Activated CD8-positive, alpha-beta T cell treated with anti-CD3 and anti-CD28 coated beads for 36 hours (primary cell): ENCODE results near the gene TRAPPC8. TPM values are rescaled to one million over a fixed set of nuclear protein-coding genes. Genes with fewer than 3 reads are reported as not detected.
"Not testable (repeated sequence)": the region's sequence is repeated elsewhere in the genome, so short reads cannot be mapped to it uniquely, and the experiment has no call there.

Experiments
- ATAC-seq: fragments of 200-7000 bp; cut with Tn5 transposase; one replicate; pipeline ENCODE4 v1.10.0; 2021; ENCODE audit warnings: mild to moderate bottlenecking, moderate library complexity
- CTCF ChIA-PET: fragments of 350-600 bp; sonication (Branson Sonifier 250); formaldehyde crosslinking; loops from one replicate; lab custom pipeline; 2021; ENCODE audit warnings: antibody characterized with exemption; lab: Charles Lee
- POLR2A ChIA-PET: fragments of 350-600 bp; sonication (Branson Sonifier 250); formaldehyde crosslinking; loops from one replicate; lab custom pipeline; 2021; ENCODE audit warnings: antibody characterized with exemption; lab: Charles Lee
- DNase-seq: peaks from one replicate; pipeline ENCODE4 v3.0.0-alpha.2; 2020
- H3K27ac Mint-ChIP-seq: one replicate; pipeline ENCODE4 v1.8.0; 2021; ENCODE audit warnings: mild to moderate bottlenecking, mixed read lengths
- H3K27me3 Mint-ChIP-seq: one replicate; pipeline ENCODE4 v1.8.0; 2021; ENCODE audit warnings: mixed read lengths
- H3K36me3 Mint-ChIP-seq: one replicate; pipeline ENCODE4 v1.8.0; 2021; ENCODE audit warnings: low read depth, mixed read lengths
- H3K4me1 Mint-ChIP-seq: one replicate; pipeline ENCODE4 v1.8.0; 2021; ENCODE audit warnings: low read depth, mixed read lengths
- H3K4me3 Mint-ChIP-seq: one replicate; pipeline ENCODE4 v1.8.0; 2021; ENCODE audit warnings: mild to moderate bottlenecking, moderate library complexity, mixed read lengths
- H3K9me3 Mint-ChIP-seq: one replicate; pipeline ENCODE4 v1.8.0; 2021; ENCODE audit warnings: mixed read lengths
- CTCF ChIP-seq: fragments of 200-600 bp; IDR thresholded peaks from one replicate; pipeline ENCODE4 v1.8.0; 2022; ENCODE audit warnings: antibody characterized with exemption, mild to moderate bottlenecking
- intact Hi-C: fragments of 100-400 bp; cut with micrococcal nuclease; formaldehyde crosslinking; loops from one replicate; pipeline ENCODE4 v1.10.0; 2022
- total RNA-seq, 2 experiments: library from RNA; stranded (reverse); gene quantifications; one replicate each; pipeline ENCODE4 v1.2.3, GENCODE V29; 2021

The TRAPPC8 gene
- total RNA-seq, 2 experiments from 2014 or later: 26.1 to 29.6 TPM

DNA sequence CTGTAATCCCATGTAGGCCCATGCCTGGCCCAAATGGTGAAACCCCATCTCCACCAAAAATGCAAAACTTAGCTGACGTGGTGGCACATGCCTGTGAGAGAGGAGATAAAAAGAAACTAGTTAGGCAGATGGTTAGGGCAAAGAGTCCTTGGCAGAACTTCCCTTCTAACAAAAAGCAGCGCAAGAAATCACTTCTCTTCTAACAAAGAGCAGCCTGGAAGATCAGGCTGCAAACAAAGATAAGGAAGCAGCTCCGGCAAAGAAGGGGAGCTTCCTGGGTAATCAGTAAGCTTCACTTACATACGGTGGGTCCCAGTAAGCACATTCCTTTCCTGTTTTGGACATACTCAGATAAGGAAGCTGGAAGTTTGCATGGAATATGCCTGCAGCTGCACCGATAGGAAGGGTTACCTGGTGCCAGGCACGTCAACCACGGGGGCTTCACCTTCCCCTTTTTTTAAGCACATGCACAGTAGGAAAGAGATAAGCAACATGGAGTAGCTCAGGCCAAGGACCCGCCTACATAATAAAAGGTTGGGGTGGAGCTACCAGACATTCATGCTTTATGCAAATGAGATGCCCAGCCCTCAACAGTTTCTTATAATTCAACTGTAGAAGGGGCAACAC lies 121.3 kb downstream of the TRAPPC8 start:
- POLR2A ChIA-PET: no interaction called here
- CTCF ChIA-PET: interaction anchor here (0.8 to 1.3 kb wide), 5 partner anchors 25 to 156 kb away, joined by 3 to 5 read pairs (median 3); no protein-coding TSS in a partner anchor
- peaks cover 4% of the 10 kb centered on the region for H3K4me1 Mint-ChIP-seq
- H3K4me3 Mint-ChIP-seq: no peak overlapping the region
- no peaks in the 10 kb centered on the region for H3K36me3 Mint-ChIP-seq
- TF ChIP-seq CTCF: no peak
- H3K27ac Mint-ChIP-seq: no peak overlapping the region
- H3K9me3 Mint-ChIP-seq: no peaks in the 10 kb centered on the region
- no peak for ATAC-seq
- no peak for DNase-seq
- intact Hi-C loops: no loop called here
- H3K27me3 Mint-ChIP-seq: no peaks in the 10 kb centered on the region

GRCh38 chr18:31819925-31820229 lies 123.1 kb downstream of the TRAPPC8 start:
- ChIA-PET POLR2A (no interaction called here), CTCF (interaction anchor here (0.7 to 1.6 kb wide), 10 partner anchors 9 to 264 kb away, joined by 3 to 6 read pairs (median 4); no protein-coding TSS in a partner anchor)
- no peaks in the 10 kb centered on the region for H3K27me3 Mint-ChIP-seq
- TF ChIP-seq CTCF: peak; percentile 43
- ATAC-seq: no peak
- no peaks in the 10 kb centered on the region for H3K9me3 Mint-ChIP-seq
- no peak overlapping the region for H3K4me3 Mint-ChIP-seq
- DNase-seq: no peak
- no peak overlapping the region for H3K27ac Mint-ChIP-seq
- no peaks in the 10 kb centered on the region for H3K4me1 Mint-ChIP-seq
- intact Hi-C loops: loop anchor here (1.0 to 5.0 kb wide), 2 partner anchors 78 to 263 kb away; no protein-coding TSS in a partner anchor
- H3K36me3 Mint-ChIP-seq: no peaks in the 10 kb centered on the region

DNA sequence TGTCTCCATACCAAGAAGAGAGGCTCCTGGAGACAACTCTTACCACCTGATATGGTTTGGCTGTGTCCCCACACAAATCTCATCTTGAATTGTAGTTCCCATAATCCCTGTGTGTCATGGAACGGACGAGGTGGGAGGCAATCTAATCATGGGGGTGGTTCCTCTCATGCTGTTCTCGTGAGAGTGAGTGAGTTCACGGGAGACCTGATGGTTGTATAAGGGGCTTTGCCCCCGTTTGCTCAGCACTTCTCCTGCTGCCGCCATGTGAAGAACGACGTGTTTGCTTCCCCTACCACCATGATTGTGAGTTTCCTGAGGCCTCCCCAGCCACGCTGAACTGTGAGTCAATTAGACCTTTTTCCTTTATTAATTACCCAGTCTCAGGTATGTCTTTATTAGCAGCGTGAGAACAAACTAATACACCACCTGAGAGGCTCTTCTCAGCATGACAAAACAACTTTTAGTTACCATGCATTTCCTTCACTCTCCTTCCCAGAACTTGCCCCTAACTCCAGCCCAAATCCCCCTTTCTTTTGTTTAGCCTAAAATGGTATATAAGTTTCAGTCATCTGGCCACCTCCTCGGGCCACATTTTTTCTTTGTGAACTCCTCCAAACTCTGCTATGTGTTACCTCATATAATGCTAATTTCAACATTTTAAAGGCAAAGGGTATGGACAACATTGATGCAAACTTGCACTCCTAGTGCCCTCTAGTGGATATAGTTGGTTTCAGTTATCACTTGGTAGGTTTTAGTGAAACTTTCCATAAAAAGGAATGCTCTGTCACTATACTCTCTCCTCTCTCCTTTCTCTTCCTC lies 123.6 kb downstream of the TRAPPC8 start:
- Mint-ChIP-seq H3K4me1 (no peaks in the 10 kb centered on the region), H3K27me3 (no peaks in the 10 kb centered on the region), H3K27ac (no peak overlapping the region), H3K4me3 (no peak overlapping the region), H3K36me3 (no peaks in the 10 kb centered on the region), H3K9me3 (no peaks in the 10 kb centered on the region)
- TF ChIP-seq CTCF: peak; percentile 83
- DNase-seq: no peak
- intact Hi-C loops: loop anchor here (1.0 to 5.0 kb wide), 2 partner anchors 77 to 262 kb away; no protein-coding TSS in a partner anchor
- ATAC-seq: no peak
- POLR2A ChIA-PET: no interaction called here
- CTCF ChIA-PET: interaction anchor here (0.7 to 1.6 kb wide), 10 partner anchors 10 to 264 kb away, joined by 3 to 6 read pairs (median 4); no protein-coding TSS in a partner anchor

GRCh38 chr18:31814132-31814531 lies 128.8 kb downstream of the TRAPPC8 start:
- no peak for DNase-seq
- Mint-ChIP-seq H3K27me3 (no peaks in the 10 kb centered on the region), H3K36me3 (no peaks in the 10 kb centered on the region), H3K27ac (no peak overlapping the region), H3K9me3 (no peaks in the 10 kb centered on the region), H3K4me3 (no peak overlapping the region), H3K4me1 (no peaks in the 10 kb centered on the region)
- CTCF ChIA-PET: interaction anchor here (1.3 kb wide), 2 partner anchors 10 to 144 kb away, joined by 3 read pairs; no protein-coding TSS in a partner anchor
- POLR2A ChIA-PET: no interaction called here
- no peak for ATAC-seq
- intact Hi-C loops: no loop called here
- no peak for TF ChIP-seq CTCF

DNA sequence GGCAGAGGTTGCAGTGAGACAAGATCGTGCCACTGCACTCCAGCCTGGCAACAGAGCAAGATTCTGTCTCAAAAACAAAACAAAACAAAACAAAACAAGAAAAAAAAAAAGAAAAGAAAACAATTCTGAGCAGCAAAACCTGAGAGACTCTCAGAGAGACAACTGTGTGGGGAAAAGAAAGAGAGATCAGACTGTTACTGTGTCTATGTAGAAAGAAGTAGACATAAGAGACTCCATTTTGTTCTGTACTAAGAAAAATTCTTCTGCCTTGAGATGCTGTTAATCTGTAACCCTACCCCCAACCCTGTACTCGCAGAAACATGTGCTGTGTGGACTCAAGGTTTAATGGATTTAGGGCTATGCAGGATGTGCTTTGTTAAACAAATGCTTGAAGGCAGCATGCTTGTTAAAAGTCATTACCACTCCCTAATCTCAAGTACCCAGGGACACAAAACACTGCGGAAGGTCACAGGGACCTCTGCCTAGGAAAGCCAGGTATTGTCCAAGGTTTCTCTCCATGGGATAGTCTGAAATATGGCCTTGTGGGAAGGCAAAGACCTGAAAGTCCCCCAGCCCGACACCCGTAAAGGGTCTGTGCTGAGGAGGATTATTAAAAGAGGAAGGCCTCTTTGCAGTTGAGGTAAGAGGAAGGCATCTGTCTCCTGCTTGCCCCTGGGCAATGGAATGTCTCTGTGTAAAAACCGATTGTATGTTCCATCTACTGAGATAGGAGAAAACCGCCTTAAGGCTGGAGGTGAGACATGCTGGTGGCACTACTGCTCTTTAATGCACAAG lies 132.4 kb downstream of the TRAPPC8 start:
- CTCF ChIA-PET, DNase-seq: not testable (repeated sequence)

DNA sequence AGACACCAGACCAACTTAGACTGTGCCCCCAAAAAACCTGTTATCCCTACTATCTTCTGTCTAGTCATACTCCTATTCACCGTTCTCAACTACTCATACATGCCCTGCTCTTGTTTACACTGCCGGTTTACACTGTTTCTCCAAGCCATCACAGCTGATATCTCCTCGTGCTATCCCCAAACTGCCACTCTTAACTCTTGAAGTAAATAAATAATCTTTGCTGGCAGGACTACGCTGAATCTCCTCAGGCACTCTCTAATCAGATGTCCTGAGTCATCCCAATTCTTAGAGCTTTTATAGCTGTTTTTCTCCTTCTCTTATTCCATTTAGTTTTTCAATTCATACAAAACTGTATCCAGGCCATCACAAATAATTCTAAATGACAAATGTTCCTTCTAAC lies 133.9 kb downstream of the TRAPPC8 start:
- H3K4me1 Mint-ChIP-seq, H3K27me3 Mint-ChIP-seq, H3K9me3 Mint-ChIP-seq, intact Hi-C loops, H3K27ac Mint-ChIP-seq, DNase-seq, H3K36me3 Mint-ChIP-seq, POLR2A ChIA-PET, ATAC-seq, CTCF ChIA-PET, H3K4me3 Mint-ChIP-seq: not testable (repeated sequence)

More for the DNA sequence above, 132.4 kb downstream of the TRAPPC8 start:
- H3K9me3 Mint-ChIP-seq, H3K27me3 Mint-ChIP-seq, H3K27ac Mint-ChIP-seq, intact Hi-C loops, H3K4me3 Mint-ChIP-seq, POLR2A ChIA-PET, H3K4me1 Mint-ChIP-seq, ATAC-seq, H3K36me3 Mint-ChIP-seq: not testable (repeated sequence)
